T-helper 1 cell treated with Interleukin-12 subunit alpha and Interleukin-12 subunit beta and Interleukin-4 antibody, amounts not matched to agents 30 μg/mL and 1 μg/mL, for 36 hours (primary cell): ENCODE measurements around the gene CCDC126.

Experiments
- H3K27ac Mint-ChIP-seq: one replicate; pipeline ENCODE4 v1.8.0; 2021; ENCODE audit warnings: mild to moderate bottlenecking, mixed read lengths
- H3K27me3 Mint-ChIP-seq: one replicate; pipeline ENCODE4 v1.8.0; 2021; ENCODE audit warnings: low read depth, mixed read lengths
- H3K36me3 Mint-ChIP-seq: one replicate; pipeline ENCODE4 v1.8.0; 2021; ENCODE audit warnings: low read depth, mixed read lengths
- H3K4me1 Mint-ChIP-seq: one replicate; pipeline ENCODE4 v1.8.0; 2021; ENCODE audit warnings: low read depth, mixed read lengths
- H3K4me3 Mint-ChIP-seq: one replicate; pipeline ENCODE4 v1.8.0; 2021; ENCODE audit warnings: mild to moderate bottlenecking, moderate library complexity, mixed read lengths
- H3K9me3 Mint-ChIP-seq: one replicate; pipeline ENCODE4 v1.8.0; 2021; ENCODE audit warnings: mixed read lengths

The CCDC126 gene

DNA sequence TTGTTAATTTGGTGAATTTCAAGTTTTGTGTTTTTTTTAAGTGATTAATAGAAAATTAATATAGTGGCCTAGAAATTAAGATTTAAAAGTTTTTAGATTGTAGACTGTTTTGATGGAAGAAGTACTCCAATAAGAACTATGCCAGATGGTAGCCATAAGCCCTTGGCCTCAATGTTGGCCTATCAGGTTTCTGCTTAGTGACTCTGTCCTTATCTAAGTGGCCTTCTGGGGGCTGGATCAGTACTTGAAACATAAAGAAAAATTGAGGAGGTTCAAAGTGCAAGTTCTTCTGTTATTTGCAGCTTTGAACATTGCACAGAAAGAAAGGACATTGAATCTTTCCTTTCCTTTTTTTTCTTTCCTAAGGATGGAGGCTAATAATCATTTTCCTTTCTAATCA lies 9.9 kb downstream of the CCDC126 start:
- Mint-ChIP-seq H3K36me3 (peaks cover 1% of the 10 kb centered on the region), H3K4me1 (peaks cover 3% of the 10 kb centered on the region), H3K27me3 (no peaks in the 10 kb centered on the region), H3K27ac (no peak overlapping the region), H3K9me3 (no peaks in the 10 kb centered on the region), H3K4me3 (no peak overlapping the region)

DNA sequence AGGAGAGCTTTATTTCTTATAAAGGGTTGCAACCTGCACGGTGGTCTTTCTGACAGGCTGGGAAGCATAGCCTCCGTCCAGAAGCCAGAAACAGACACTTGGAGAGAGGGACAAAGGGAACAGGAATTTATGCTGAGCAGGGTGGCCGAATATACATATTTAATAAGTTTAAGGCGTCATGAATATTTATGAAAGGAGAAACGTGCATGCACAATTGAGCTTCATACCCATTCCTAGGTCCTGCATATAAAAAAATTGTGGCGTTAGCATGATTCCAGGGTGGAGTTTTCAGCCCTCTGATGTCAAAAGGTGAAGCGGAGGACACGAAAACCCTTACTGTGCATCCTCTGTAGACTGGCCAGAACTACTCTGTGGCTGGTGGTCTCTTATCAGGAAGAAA lies 10.7 kb downstream of the CCDC126 start:
- peaks cover 3% of the 10 kb centered on the region for H3K36me3 Mint-ChIP-seq
- H3K27me3 Mint-ChIP-seq: no peaks in the 10 kb centered on the region
- H3K4me1 Mint-ChIP-seq: peaks cover 3% of the 10 kb centered on the region
- no peak overlapping the region for H3K27ac Mint-ChIP-seq
- no peak overlapping the region for H3K4me3 Mint-ChIP-seq
- H3K9me3 Mint-ChIP-seq: no peaks in the 10 kb centered on the region

GRCh38 chr7:23615331-23615730 lies 18.1 kb downstream of the CCDC126 start:
- Mint-ChIP-seq H3K9me3 (peaks cover 23% of the 10 kb centered on the region), H3K4me1 (no peaks in the 10 kb centered on the region), H3K4me3 (no peak overlapping the region), H3K27ac (no peak overlapping the region), H3K36me3 (peaks cover 38% of the 10 kb centered on the region), H3K27me3 (no peaks in the 10 kb centered on the region)

DNA sequence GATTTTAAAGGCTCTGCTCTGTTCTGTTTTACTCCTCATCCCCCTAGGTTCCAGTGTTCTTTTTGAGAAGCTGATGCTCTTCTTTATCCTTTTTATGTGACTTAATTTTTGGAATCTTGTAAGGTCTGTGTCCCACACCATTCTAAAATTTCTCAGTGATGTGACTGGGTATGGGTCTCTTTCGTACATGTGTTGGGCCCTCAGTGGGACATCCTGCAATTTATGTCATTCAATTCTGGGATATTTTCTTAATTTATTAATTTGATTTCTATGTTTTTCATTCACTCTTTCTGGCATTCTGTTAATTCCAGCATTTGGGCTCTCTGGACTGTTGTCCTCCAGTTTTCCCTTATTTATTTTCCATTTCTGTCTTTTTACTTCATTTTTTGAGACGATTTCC lies 19.4 kb downstream of the CCDC126 start:
- no peaks in the 10 kb centered on the region for H3K27me3 Mint-ChIP-seq
- no peaks in the 10 kb centered on the region for H3K4me1 Mint-ChIP-seq
- no peak overlapping the region for H3K4me3 Mint-ChIP-seq
- H3K9me3 Mint-ChIP-seq: peaks cover 23% of the 10 kb centered on the region
- no peak overlapping the region for H3K27ac Mint-ChIP-seq
- peaks cover 38% of the 10 kb centered on the region for H3K36me3 Mint-ChIP-seq

- H3K4me1 Mint-ChIP-seq: no peaks in the 10 kb centered on the region
- H3K9me3 Mint-ChIP-seq: peaks cover 23% of the 10 kb centered on the region
- H3K27me3 Mint-ChIP-seq: no peaks in the 10 kb centered on the region
- peaks cover 37% of the 10 kb centered on the region for H3K36me3 Mint-ChIP-seq
- no peak overlapping the region for H3K4me3 Mint-ChIP-seq
- H3K27ac Mint-ChIP-seq: no peak overlapping the region
These were observed 20.3 kb downstream of the CCDC126 start for GRCh38 chr7:23617482-23617881.

GRCh38 chr7:23618241-23618640 lies 21.1 kb downstream of the CCDC126 start:
- Mint-ChIP-seq H3K4me1 (no peaks in the 10 kb centered on the region), H3K4me3 (no peak overlapping the region), H3K27me3 (no peaks in the 10 kb centered on the region), H3K36me3 (peaks cover 34% of the 10 kb centered on the region), H3K9me3 (peaks cover 23% of the 10 kb centered on the region), H3K27ac (no peak overlapping the region)

GRCh38 chr7:23619141-23619540 lies 22.0 kb downstream of the CCDC126 start:
- Mint-ChIP-seq H3K36me3 (peaks cover 28% of the 10 kb centered on the region), H3K27ac (no peak overlapping the region), H3K9me3 (peaks cover 23% of the 10 kb centered on the region), H3K27me3 (no peaks in the 10 kb centered on the region), H3K4me1 (no peaks in the 10 kb centered on the region), H3K4me3 (no peak overlapping the region)

DNA sequence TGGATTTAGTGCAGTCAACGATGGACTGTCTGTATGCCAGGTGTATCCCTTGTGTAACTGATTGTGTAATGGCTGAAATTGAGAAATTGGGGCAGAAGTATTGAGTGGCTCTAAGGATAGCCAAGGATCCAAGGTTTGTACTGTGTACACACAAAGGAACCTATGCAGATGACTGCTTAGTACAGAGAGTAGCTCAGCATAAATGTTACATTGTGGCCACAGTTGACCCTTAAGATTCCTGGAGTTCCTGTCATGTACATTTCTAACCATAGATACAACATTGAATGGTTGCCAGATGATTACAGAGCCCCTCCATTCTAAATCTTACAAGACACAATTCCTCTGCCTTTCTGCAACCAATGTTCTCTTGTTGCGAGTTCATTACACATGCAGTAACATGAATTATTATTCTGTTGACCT lies 25.3 kb downstream of the CCDC126 start:
- peaks cover 6% of the 10 kb centered on the region for H3K9me3 Mint-ChIP-seq
- H3K36me3 Mint-ChIP-seq: peaks cover 10% of the 10 kb centered on the region
- no peak overlapping the region for H3K4me3 Mint-ChIP-seq
- H3K27me3 Mint-ChIP-seq: no peaks in the 10 kb centered on the region
- H3K27ac Mint-ChIP-seq: no peak overlapping the region
- H3K4me1 Mint-ChIP-seq: no peaks in the 10 kb centered on the region

DNA sequence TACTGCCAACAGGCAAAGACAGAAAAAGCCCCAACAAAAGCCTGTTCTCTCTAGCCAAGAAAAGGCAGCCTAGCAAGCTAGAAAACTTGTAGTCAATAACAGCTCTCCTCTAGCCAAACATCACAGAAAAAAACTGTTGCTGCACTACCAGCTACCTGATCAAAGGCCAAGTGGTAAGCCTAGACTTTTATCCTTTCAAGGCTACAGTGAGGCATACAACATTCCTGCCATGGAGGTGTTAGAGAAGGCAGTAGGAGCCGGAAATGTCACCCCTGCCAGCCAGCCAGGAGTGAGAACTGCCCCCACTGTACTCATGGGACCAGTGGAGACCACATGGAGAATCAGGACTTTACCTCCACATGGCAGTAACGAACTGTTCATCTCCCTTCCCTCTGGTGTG lies 31.2 kb downstream of the CCDC126 start:
- no peaks in the 10 kb centered on the region for H3K9me3 Mint-ChIP-seq

GRCh38 chr7:23633417-23633816 lies 36.2 kb downstream of the CCDC126 start:
- H3K27me3 Mint-ChIP-seq: no peaks in the 10 kb centered on the region
- no peak overlapping the region for H3K27ac Mint-ChIP-seq
- H3K4me1 Mint-ChIP-seq: no peaks in the 10 kb centered on the region
- no peak overlapping the region for H3K4me3 Mint-ChIP-seq
- no peaks in the 10 kb centered on the region for H3K9me3 Mint-ChIP-seq
- H3K36me3 Mint-ChIP-seq: no peaks in the 10 kb centered on the region

More for the DNA sequence above, 31.2 kb downstream of the CCDC126 start:
- H3K27ac Mint-ChIP-seq: no peak overlapping the region
- H3K27me3 Mint-ChIP-seq: no peaks in the 10 kb centered on the region
- H3K4me3 Mint-ChIP-seq: no peak overlapping the region
- no peaks in the 10 kb centered on the region for H3K4me1 Mint-ChIP-seq
- no peaks in the 10 kb centered on the region for H3K36me3 Mint-ChIP-seq

GRCh38 chr7:23645822-23646221 lies 48.6 kb downstream of the CCDC126 start:
- Mint-ChIP-seq H3K36me3 (no peaks in the 10 kb centered on the region), H3K27ac (no peak overlapping the region), H3K4me1 (no peaks in the 10 kb centered on the region), H3K27me3 (no peaks in the 10 kb centered on the region), H3K4me3 (no peak overlapping the region), H3K9me3 (no peaks in the 10 kb centered on the region)

GRCh38 chr7:23653942-23654341 lies 56.8 kb downstream of the CCDC126 start:
- H3K9me3 Mint-ChIP-seq: peaks cover 28% of the 10 kb centered on the region
- no peak overlapping the region for H3K27ac Mint-ChIP-seq
- no peaks in the 10 kb centered on the region for H3K4me1 Mint-ChIP-seq
- H3K4me3 Mint-ChIP-seq: no peak overlapping the region
- peaks cover 1% of the 10 kb centered on the region for H3K36me3 Mint-ChIP-seq
- no peaks in the 10 kb centered on the region for H3K27me3 Mint-ChIP-seq

DNA sequence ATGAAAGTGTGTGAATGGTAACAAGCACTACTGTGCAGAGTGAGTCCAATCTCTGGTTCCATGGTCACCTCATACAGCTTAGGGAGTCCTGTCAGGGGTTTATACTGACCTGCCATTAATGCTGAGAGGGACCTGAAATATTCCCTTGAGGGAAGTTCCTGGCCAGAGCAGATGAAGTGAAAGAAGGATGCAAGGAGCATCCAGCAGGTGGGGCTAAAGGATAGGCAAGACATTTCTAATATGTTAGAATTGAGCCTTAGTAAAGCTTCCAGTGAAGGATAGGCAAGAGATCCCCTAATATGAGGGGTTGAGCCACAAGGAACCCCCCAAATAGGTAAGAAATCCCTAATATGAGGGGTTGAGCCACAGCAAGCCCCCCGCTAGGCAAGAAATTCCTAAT lies 57.3 kb downstream of the CCDC126 start:
- no peaks in the 10 kb centered on the region for H3K4me1 Mint-ChIP-seq
- peaks cover 29% of the 10 kb centered on the region for H3K9me3 Mint-ChIP-seq
- H3K27me3 Mint-ChIP-seq: no peaks in the 10 kb centered on the region
- no peak overlapping the region for H3K4me3 Mint-ChIP-seq
- H3K27ac Mint-ChIP-seq: no peak overlapping the region
- H3K36me3 Mint-ChIP-seq: peaks cover 1% of the 10 kb centered on the region

- Mint-ChIP-seq H3K9me3 (peaks cover 29% of the 10 kb centered on the region), H3K4me3 (no peak overlapping the region), H3K4me1 (no peaks in the 10 kb centered on the region), H3K27ac (no peak overlapping the region), H3K36me3 (peaks cover 1% of the 10 kb centered on the region), H3K27me3 (no peaks in the 10 kb centered on the region)
These were observed 58.3 kb downstream of the CCDC126 start for GRCh38 chr7:23655433-23655832.

DNA sequence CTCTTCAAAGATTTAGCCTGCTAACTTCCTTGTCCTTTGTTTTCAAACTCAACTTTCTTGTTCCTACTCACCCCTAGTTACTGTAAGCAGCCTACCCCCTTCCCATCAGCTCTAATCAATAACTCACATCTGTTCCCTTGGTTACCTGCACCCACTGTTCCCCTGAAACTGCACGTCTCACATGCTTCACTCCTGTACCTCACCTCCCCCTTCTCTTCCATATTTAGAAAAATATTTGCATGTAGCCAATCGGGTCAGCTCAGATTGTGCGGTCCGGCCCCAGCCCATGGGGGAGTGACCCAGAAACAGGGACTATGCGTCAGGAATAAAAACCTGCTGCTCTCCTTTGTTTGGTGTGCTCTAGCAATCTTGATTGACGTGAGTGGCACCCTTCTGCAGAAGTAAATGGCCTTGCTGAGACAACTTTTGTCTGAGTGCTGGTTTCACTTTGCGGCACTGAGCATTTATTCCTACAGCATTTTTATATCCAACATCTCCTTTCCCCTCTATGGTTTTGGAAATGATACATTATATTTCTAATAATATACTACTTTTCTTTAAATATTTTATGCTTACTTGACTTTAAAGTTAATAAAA lies 61.7 kb downstream of the CCDC126 start:
- Mint-ChIP-seq H3K9me3 (peaks cover 25% of the 10 kb centered on the region), H3K27ac (no peak overlapping the region), H3K36me3 (no peaks in the 10 kb centered on the region), H3K27me3 (no peaks in the 10 kb centered on the region), H3K4me3 (no peak overlapping the region), H3K4me1 (no peaks in the 10 kb centered on the region)

- H3K27me3 Mint-ChIP-seq: no peaks in the 10 kb centered on the region
- no peaks in the 10 kb centered on the region for H3K36me3 Mint-ChIP-seq
- H3K9me3 Mint-ChIP-seq: peaks cover 13% of the 10 kb centered on the region
- H3K4me1 Mint-ChIP-seq: no peaks in the 10 kb centered on the region
- no peak overlapping the region for H3K4me3 Mint-ChIP-seq
- H3K27ac Mint-ChIP-seq: no peak overlapping the region
These were observed 64.2 kb downstream of the CCDC126 start for GRCh38 chr7:23661385-23661784.
